Measurements from ENCODE around the gene CCDC182. TPM values are rescaled to one million over a fixed set of nuclear protein-coding genes. Genes with fewer than 3 reads are reported as not detected.
A peak's percentile ranks its signal among the peaks of the same experiment; 100 is the strongest.

Gene CCDC182
- total RNA-seq, 1 experiment from 2014 or later, result not detected

- no peaks in the 10 kb centered on the region for H3K4me1 ChIP-seq (ENCODE audit: insufficient read depth, low read length, poor library complexity, severe bottlenecking)
- intact Hi-C loops (cut with micrococcal nuclease; ENCODE audit: unreplicated experiment), result loop anchor here (1.0 kb wide), 1 partner anchor 141 kb away; no protein-coding TSS in a partner anchor
- H3K9me3 ChIP-seq (ENCODE audit: low read depth, low read length, poor library complexity, severe bottlenecking), result no peaks in the 10 kb centered on the region
- H3K27ac ChIP-seq (ENCODE audit: low read depth, low read length, poor library complexity, severe bottlenecking), result no peak overlapping the region
- H3K4me3 ChIP-seq (ENCODE audit: low read depth, low read length, poor library complexity, severe bottlenecking), result no peak overlapping the region
- CTCF ChIA-PET, result interaction anchor here (1.4 kb wide), 1 partner anchor 496 kb away, joined by 8 read pairs; no protein-coding TSS in a partner anchor
- H3K27me3 ChIP-seq (replicated peaks; ENCODE audit: insufficient read depth, low read depth, low read length, poor library complexity), result no peaks in the 10 kb centered on the region
- DNase-seq (ENCODE audit: low spot score), result peak; percentile 54
- no peaks in the 10 kb centered on the region for H3K36me3 ChIP-seq (ENCODE audit: insufficient read depth, low read length, poor library complexity, severe bottlenecking)
- TF ChIP-seq EZH2 (IDR thresholded peaks at IDR 0.05; ENCODE audit: borderline replicate concordance, low read depth, low read length, poor library complexity, severe bottlenecking), result no peak
- TF ChIP-seq CTCF (conservative IDR thresholded peaks at IDR 0.05; ENCODE audit: low read depth, low read length), result peak; percentile 62
- no TSS peak for BruUV-seq (replicated peaks)
- POLR2A ChIA-PET (ENCODE audit: low non-redundant PET), result no interaction called here
These were observed 5.5 kb downstream of the CCDC182 start for GRCh38 chr17:57739402-57740234.

- no peaks in the 10 kb centered on the region for H3K9me3 ChIP-seq (ENCODE audit: low read depth, low read length, poor library complexity, severe bottlenecking)
- H3K27me3 ChIP-seq (replicated peaks; ENCODE audit: insufficient read depth, low read depth, low read length, poor library complexity), result no peaks in the 10 kb centered on the region
- H3K36me3 ChIP-seq (ENCODE audit: insufficient read depth, low read length, poor library complexity, severe bottlenecking), result no peaks in the 10 kb centered on the region
- no peak for DNase-seq (ENCODE audit: low spot score)
- CTCF ChIA-PET, result no interaction called here
- POLR2A ChIA-PET (ENCODE audit: low non-redundant PET), result no interaction called here
- no peak overlapping the region for H3K4me3 ChIP-seq (ENCODE audit: low read depth, low read length, poor library complexity, severe bottlenecking)
- TF ChIP-seq EZH2 (IDR thresholded peaks at IDR 0.05; ENCODE audit: borderline replicate concordance, low read depth, low read length, poor library complexity, severe bottlenecking) (no peak), CTCF (conservative IDR thresholded peaks at IDR 0.05; ENCODE audit: low read depth, low read length) (no peak)
- no peaks in the 10 kb centered on the region for H3K4me1 ChIP-seq (ENCODE audit: insufficient read depth, low read length, poor library complexity, severe bottlenecking)
- no peak overlapping the region for H3K27ac ChIP-seq (ENCODE audit: low read depth, low read length, poor library complexity, severe bottlenecking)
- intact Hi-C loops (cut with micrococcal nuclease; ENCODE audit: unreplicated experiment), result loop anchor here (2.0 kb wide), 1 partner anchor 607 kb away; no protein-coding TSS in a partner anchor
- BruUV-seq (replicated peaks), result no TSS peak
These were observed 7.6 kb downstream of the CCDC182 start for GRCh38 chr17:57737450-57737849.

- Histone ChIP-seq H3K9me3 (ENCODE audit: low read depth, low read length, poor library complexity, severe bottlenecking) (no peaks in the 10 kb centered on the region), H3K27me3 (replicated peaks; ENCODE audit: insufficient read depth, low read depth, low read length, poor library complexity) (no peaks in the 10 kb centered on the region), H3K36me3 (ENCODE audit: insufficient read depth, low read length, poor library complexity, severe bottlenecking) (no peaks in the 10 kb centered on the region), H3K4me3 (ENCODE audit: low read depth, low read length, poor library complexity, severe bottlenecking) (no peak overlapping the region), H3K4me1 (ENCODE audit: insufficient read depth, low read length, poor library complexity, severe bottlenecking) (no peaks in the 10 kb centered on the region), H3K27ac (ENCODE audit: low read depth, low read length, poor library complexity, severe bottlenecking) (no peak overlapping the region)
- BruUV-seq (replicated peaks), result no TSS peak
- TF ChIP-seq EZH2 (IDR thresholded peaks at IDR 0.05; ENCODE audit: borderline replicate concordance, low read depth, low read length, poor library complexity, severe bottlenecking) (no peak), CTCF (conservative IDR thresholded peaks at IDR 0.05; ENCODE audit: low read depth, low read length) (peak; percentile 50)
- peak; percentile 18 for DNase-seq (ENCODE audit: low spot score)
- ChIA-PET CTCF (no interaction called here), POLR2A (ENCODE audit: low non-redundant PET) (no interaction called here)
- intact Hi-C loops (cut with micrococcal nuclease; ENCODE audit: unreplicated experiment), result loop anchor here (2.0 kb wide), 1 partner anchor 605 kb away; no protein-coding TSS in a partner anchor
These were observed 9.4 kb downstream of the CCDC182 start for GRCh38 chr17:57735707-57736106.

Measured in A673 (cell line).